ENCODE results near the gene NDST4.

DNA sequence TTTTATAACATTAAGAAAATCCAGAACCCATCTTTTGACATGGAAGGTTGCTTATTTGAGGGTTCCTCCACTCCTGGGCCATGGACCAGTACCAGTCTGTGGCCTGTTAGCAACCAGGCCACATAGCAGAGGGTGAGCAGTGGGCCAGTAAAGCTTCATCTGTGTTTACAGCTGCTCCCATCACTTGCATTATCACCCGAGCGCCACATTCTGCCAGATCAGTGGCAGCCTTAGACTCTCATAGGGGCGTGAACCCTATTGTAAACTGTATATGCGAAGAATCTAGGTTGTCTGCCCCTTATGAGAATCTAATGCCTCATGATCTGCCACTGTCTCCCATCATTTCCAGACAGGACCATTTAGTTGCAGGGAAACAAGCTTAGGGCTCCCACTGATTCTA lies 58.6 kb downstream of the NDST4 start:
- TF ChIP-seq SP1 (IDR thresholded peaks at IDR 0.05): no peak
- no peak for TF ChIP-seq BHLHE40 (IDR thresholded peaks at IDR 0.05; ENCODE audit: borderline replicate concordance)
- TF ChIP-seq FOXM1 (IDR thresholded peaks at IDR 0.05; ENCODE audit: borderline replicate concordance): no peak

Data from HEK293T (cell line).